ENCODE measurements around the gene STARD3. TPM values are rescaled to one million over a fixed set of nuclear protein-coding genes. Genes with fewer than 3 reads are reported as not detected.

Gene STARD3
- total RNA-seq, 2 donors from 2014 or later: 52.5 to 202 TPM

Other genes starting within 250 kb of the STARD3 start
- gene FBXL20, start 235.5 kb upstream of the STARD3 start, total RNA-seq: 10 to 100 TPM; 22.4 to 43.6 TPM
- gene MED1, start 185.9 kb upstream of the STARD3 start, total RNA-seq: 10 to 100 TPM; 22.9 to 39.7 TPM
- gene CDK12, start 175.7 kb upstream of the STARD3 start, total RNA-seq: 10 to 100 TPM; 37.7 to 75.8 TPM
- gene NEUROD2, start 29.2 kb upstream of the STARD3 start, total RNA-seq: under 1 TPM in 1 of 2 donors, not detected in 1; 0.17 TPM
- gene PPP1R1B, start 10.2 kb upstream of the STARD3 start, total RNA-seq: 100 to 1,000 TPM in 1 of 2 donors, 10 to 100 TPM in 1; 69.0 to 108 TPM
- 10 to 100 TPM in 1 of 2 donors, 1 to 10 TPM in 1; 4.3 to 44.3 TPM for gene TCAP, start 28.2 kb downstream of the STARD3 start, total RNA-seq
- gene PNMT, start 31.3 kb downstream of the STARD3 start, total RNA-seq: 1 to 10 TPM; 2.7 to 5.8 TPM
- 10 to 100 TPM; 44.6 to 50.0 TPM for gene PGAP3, start 50.9 kb downstream of the STARD3 start, total RNA-seq
- gene ERBB2, start 62.9 kb downstream of the STARD3 start, total RNA-seq: 100 to 1,000 TPM; 112 to 172 TPM
- gene MIEN1, start 93.4 kb downstream of the STARD3 start, total RNA-seq: 100 to 1,000 TPM in 1 of 2 donors, 10 to 100 TPM in 1; 46.5 to 119 TPM
- gene GRB7, start 100.8 kb downstream of the STARD3 start, total RNA-seq: 10 to 100 TPM; 25.7 to 32.6 TPM
- 1 to 10 TPM in 1 of 2 donors, under 1 TPM in 1; 0.55 to 1.7 TPM for gene IKZF3, start 227.2 kb downstream of the STARD3 start, total RNA-seq
- 10 to 100 TPM in 1 of 2 donors, not detected in 1; 14.8 TPM for gene ZPBP2, start 231.1 kb downstream of the STARD3 start, total RNA-seq